Neutrophil (primary cell): ENCODE measurements around the gene RNASE7.

Source experiments
- H3K27ac ChIP-seq: fragments of 200-600 bp; sonication (generic); 2 replicates; pipeline ENCODE4 v1.5.1; 2016; ENCODE audit warnings: mild to moderate bottlenecking, moderate library complexity
- H3K27me3 ChIP-seq: fragments of 200-600 bp; sonication (generic); 2 replicates; pipeline ENCODE4 v1.6.0; 2016; ENCODE audit warnings: mild to moderate bottlenecking
- H3K36me3 ChIP-seq: fragments of 200-600 bp; sonication (generic); 2 replicates; pipeline ENCODE4 v1.5.1; 2017
- H3K4me1 ChIP-seq, 2 experiments: fragments of 200-600 bp in 1 of 2; sonication (generic) in 1 of 2; 1 replicate in 1 of 2; 2 replicates in 1 of 2; pipeline versions ENCODE4 v1.5.1 to v1.6.1; 2013 to 2016; ENCODE audit warnings: low read depth in 1 of 2, low read length in 1 of 2, mild to moderate bottlenecking in 1 of 2, moderate library complexity in 1 of 2; ENCODE audit not compliant: control insufficient read depth in 1 of 2, insufficient read depth in 1 of 2
- H3K4me3 ChIP-seq, 2 experiments: fragments of 200-600 bp in 1 of 2; sonication (generic) in 1 of 2; 1 replicate in 1 of 2; 2 replicates in 1 of 2; pipeline ENCODE4 v1.5.1; 2013 to 2016; ENCODE audit warnings: low read depth in 1 of 2, low read length in 1 of 2, mild to moderate bottlenecking in 1 of 2, moderate library complexity in 1 of 2
- H3K9me3 ChIP-seq: fragments of 200-600 bp; sonication (generic); 2 replicates; pipeline ENCODE4 v1.5.1; 2016
- CTCF ChIP-seq: fragments of 200-600 bp; sonication (generic); IDR thresholded peaks from 2 replicates; pipeline ENCODE4 v1.5.1; 2016; ENCODE audit warnings: antibody characterized with exemption

The RNASE7 gene

GRCh38 chr14:21072781-21073339, 30.7 kb downstream of the RNASE7 start:
- peaks cover 55% of the 10 kb centered on the region for H3K27me3 ChIP-seq
- H3K27ac ChIP-seq: peak overlapping the region; percentile 86
- H3K4me3 ChIP-seq: peak overlapping the region in 1 of 2 experiments; percentile 81
- no peaks in the 10 kb centered on the region for H3K9me3 ChIP-seq
- no peak for TF ChIP-seq CTCF
- H3K36me3 ChIP-seq: peaks cover 12% of the 10 kb centered on the region
- H3K4me1 ChIP-seq: peaks cover 38 to 41% of the 10 kb centered on the region in 2 experiments

- peaks cover 46% of the 10 kb centered on the region for H3K27me3 ChIP-seq
- H3K36me3 ChIP-seq: peaks cover 22% of the 10 kb centered on the region
- no peak overlapping the region for H3K4me3 ChIP-seq
- TF ChIP-seq CTCF: no peak
- peaks cover 32 to 36% of the 10 kb centered on the region in 2 experiments for H3K4me1 ChIP-seq
- no peak overlapping the region for H3K27ac ChIP-seq
- H3K9me3 ChIP-seq: no peaks in the 10 kb centered on the region
Observed at GRCh38 chr14:21073921-21074320, 31.8 kb downstream of the RNASE7 start.

GRCh38 chr14:21074398-21075272, 32.5 kb downstream of the RNASE7 start:
- no peak overlapping the region for H3K4me3 ChIP-seq
- no peak for TF ChIP-seq CTCF
- H3K9me3 ChIP-seq: no peaks in the 10 kb centered on the region
- peaks cover 23% of the 10 kb centered on the region for H3K36me3 ChIP-seq
- peaks cover 28 to 33% of the 10 kb centered on the region in 2 experiments for H3K4me1 ChIP-seq
- peaks cover 39% of the 10 kb centered on the region for H3K27me3 ChIP-seq
- H3K27ac ChIP-seq: no peak overlapping the region

GRCh38 chr14:21075719-21076437, 33.7 kb downstream of the RNASE7 start:
- Histone ChIP-seq H3K9me3 (no peaks in the 10 kb centered on the region), H3K4me1 (peaks cover 21 to 24% of the 10 kb centered on the region in 2 experiments), H3K4me3 (no peak overlapping the region), H3K36me3 (peaks cover 34% of the 10 kb centered on the region), H3K27ac (peak overlapping the region; percentile 6), H3K27me3 (peaks cover 26% of the 10 kb centered on the region)
- TF ChIP-seq CTCF: no peak

- H3K27me3 ChIP-seq: peaks cover 8% of the 10 kb centered on the region
- no peaks in the 10 kb centered on the region for H3K9me3 ChIP-seq
- H3K4me1 ChIP-seq: peaks cover 6 to 8% of the 10 kb centered on the region in 2 experiments
- H3K27ac ChIP-seq: no peak overlapping the region
- TF ChIP-seq CTCF: no peak
- no peak overlapping the region for H3K4me3 ChIP-seq
- peaks cover 44% of the 10 kb centered on the region for H3K36me3 ChIP-seq
Observed at GRCh38 chr14:21077672-21078071, 35.5 kb downstream of the RNASE7 start.
